DOHH2 (cell line): ENCODE measurements around the gene LYG1.

ENCODE experiments used
- H3F3A ChIP-seq: fragments of 200-600 bp; sonication (generic), shearing (Covaris generic); 2 replicates; pipeline ENCODE4 v1.6.0; 2016; ENCODE audit warnings: antibody characterized with exemption, mild to moderate bottlenecking; ENCODE audit not compliant: control insufficient read depth, insufficient read depth
- H3K27ac ChIP-seq: fragments of 200-600 bp; sonication (generic); 2 replicates; pipeline ENCODE4 v1.5.1; 2014; ENCODE audit warnings: low read depth, mild to moderate bottlenecking, low read length, moderate library complexity
- H3K27me3 ChIP-seq: fragments of 200-600 bp; sonication (generic); 2 replicates; pipeline ENCODE4 v1.6.1; 2014; ENCODE audit warnings: mild to moderate bottlenecking, low read length, mixed read lengths; ENCODE audit not compliant: control insufficient read depth
- H3K36me3 ChIP-seq: fragments of 200-600 bp; sonication (generic); 2 replicates; pipeline ENCODE4 v1.6.1; 2014; ENCODE audit warnings: mild to moderate bottlenecking, low read length, moderate library complexity, mixed read lengths; ENCODE audit not compliant: control insufficient read depth
- H3K4me1 ChIP-seq: fragments of 200-600 bp; sonication (generic); 2 replicates; pipeline ENCODE4 v1.6.1; 2014; ENCODE audit warnings: mild to moderate bottlenecking, low read length, mixed read lengths; ENCODE audit not compliant: control insufficient read depth
- H3K4me2 ChIP-seq: fragments of 200-600 bp; sonication (generic); 2 replicates; pipeline ENCODE4 v1.6.0; 2014; ENCODE audit warnings: mild to moderate bottlenecking, low read length, moderate library complexity
- H3K4me3 ChIP-seq: fragments of 200-600 bp; sonication (generic); 2 replicates; pipeline ENCODE4 v1.5.1; 2014; ENCODE audit warnings: mild to moderate bottlenecking, low read length, mixed read lengths
- H3K79me2 ChIP-seq: fragments of 200-600 bp; sonication (generic); 2 replicates; pipeline ENCODE4 v1.6.1; 2014; ENCODE audit warnings: mild to moderate bottlenecking, low read length, mixed read lengths; ENCODE audit not compliant: control insufficient read depth
- H3K9me2 ChIP-seq: fragments of 200-600 bp; sonication (generic); replicated peaks from 2 replicates; pipeline ENCODE4 v1.6.1; 2014; ENCODE audit warnings: mild to moderate bottlenecking, low read length, mixed read lengths; ENCODE audit not compliant: control insufficient read depth
- H3K9me3 ChIP-seq: fragments of 200-600 bp; sonication (generic); 2 replicates; pipeline ENCODE4 v1.6.1; 2014; ENCODE audit warnings: antibody characterized with exemption, low read length, mixed read lengths; ENCODE audit not compliant: control insufficient read depth, insufficient read depth
- H4K20me1 ChIP-seq: fragments of 200-600 bp; sonication (generic); 2 replicates; pipeline ENCODE4 v1.6.0; 2014; ENCODE audit warnings: low read depth, mild to moderate bottlenecking, antibody characterized with exemption, low read length, moderate library complexity; ENCODE audit not compliant: control insufficient read depth, insufficient read depth
- EZH2phosphoT487 ChIP-seq: fragments of 200-600 bp; sonication (generic); IDR thresholded peaks from 2 replicates; pipeline ENCODE4 v1.6.1; 2017; ENCODE audit warnings: borderline replicate concordance, mild to moderate bottlenecking, antibody characterized with exemption, low read length, moderate library complexity, mixed read lengths
- TF ChIP-seq, protein P1 (sequence below): fragments of 200-600 bp; sonication (generic); IDR thresholded peaks from one replicate; pipeline ENCODE4 v1.5.1; 2014; ENCODE audit warnings: antibody characterized with exemption, mild to moderate bottlenecking, low read depth, low read length; ENCODE audit not compliant: poor library complexity, severe bottlenecking

LYG1 gene

GRCh38 chr2:99240431-99240830 lies 60.6 kb downstream of the LYG1 start:
- TF ChIP-seq, protein P1, sequence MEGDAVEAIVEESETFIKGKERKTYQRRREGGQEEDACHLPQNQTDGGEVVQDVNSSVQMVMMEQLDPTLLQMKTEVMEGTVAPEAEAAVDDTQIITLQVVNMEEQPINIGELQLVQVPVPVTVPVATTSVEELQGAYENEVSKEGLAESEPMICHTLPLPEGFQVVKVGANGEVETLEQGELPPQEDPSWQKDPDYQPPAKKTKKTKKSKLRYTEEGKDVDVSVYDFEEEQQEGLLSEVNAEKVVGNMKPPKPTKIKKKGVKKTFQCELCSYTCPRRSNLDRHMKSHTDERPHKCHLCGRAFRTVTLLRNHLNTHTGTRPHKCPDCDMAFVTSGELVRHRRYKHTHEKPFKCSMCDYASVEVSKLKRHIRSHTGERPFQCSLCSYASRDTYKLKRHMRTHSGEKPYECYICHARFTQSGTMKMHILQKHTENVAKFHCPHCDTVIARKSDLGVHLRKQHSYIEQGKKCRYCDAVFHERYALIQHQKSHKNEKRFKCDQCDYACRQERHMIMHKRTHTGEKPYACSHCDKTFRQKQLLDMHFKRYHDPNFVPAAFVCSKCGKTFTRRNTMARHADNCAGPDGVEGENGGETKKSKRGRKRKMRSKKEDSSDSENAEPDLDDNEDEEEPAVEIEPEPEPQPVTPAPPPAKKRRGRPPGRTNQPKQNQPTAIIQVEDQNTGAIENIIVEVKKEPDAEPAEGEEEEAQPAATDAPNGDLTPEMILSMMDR, result no peak
- no peak for TF ChIP-seq EZH2phosphoT487
- no peaks in the 10 kb centered on the region for H3F3A ChIP-seq
- H3K9me3 ChIP-seq, result no peaks in the 10 kb centered on the region
- no peaks in the 10 kb centered on the region for H3K79me2 ChIP-seq
- no peaks in the 10 kb centered on the region for H3K9me2 ChIP-seq
- H3K4me1 ChIP-seq, result no peaks in the 10 kb centered on the region
- H4K20me1 ChIP-seq, result no peaks in the 10 kb centered on the region
- H3K27ac ChIP-seq, result no peak overlapping the region
- H3K4me2 ChIP-seq, result no peak overlapping the region
- no peaks in the 10 kb centered on the region for H3K27me3 ChIP-seq
- no peak overlapping the region for H3K4me3 ChIP-seq
- H3K36me3 ChIP-seq, result no peaks in the 10 kb centered on the region

DNA sequence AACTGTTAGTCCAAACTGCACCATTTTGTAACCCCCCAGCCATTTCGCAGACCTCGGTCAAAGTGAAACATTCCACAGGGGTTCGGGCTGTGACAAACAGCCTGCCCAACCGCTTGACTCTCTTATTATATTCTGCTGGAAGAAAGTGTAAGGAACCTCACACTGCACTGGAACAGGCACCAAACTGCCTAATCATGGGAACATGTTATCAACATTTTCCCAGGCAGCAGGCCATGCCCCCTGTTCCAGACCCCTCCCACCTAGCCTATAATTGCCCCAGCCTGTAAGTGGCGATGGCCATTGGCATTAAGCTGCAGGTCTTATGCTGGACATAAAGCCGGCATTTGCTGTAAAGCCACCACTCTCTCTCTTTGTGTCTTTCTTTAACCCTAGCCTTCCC lies 62.4 kb downstream of the LYG1 start:
- Histone ChIP-seq H3K27ac (no peak overlapping the region), H3K27me3 (no peaks in the 10 kb centered on the region), H3K4me1 (no peaks in the 10 kb centered on the region), H3K36me3 (no peaks in the 10 kb centered on the region), H4K20me1 (no peaks in the 10 kb centered on the region), H3F3A (no peaks in the 10 kb centered on the region), H3K9me3 (no peaks in the 10 kb centered on the region), H3K9me2 (no peaks in the 10 kb centered on the region), H3K4me2 (no peak overlapping the region), H3K4me3 (no peak overlapping the region), H3K79me2 (no peaks in the 10 kb centered on the region)
- TF ChIP-seq, protein P1, result no peak
- TF ChIP-seq EZH2phosphoT487, result no peak
